GM19468 (cell line): ENCODE data around the gene ROGDI.

Experiments
- ATAC-seq: cut with Tn5 transposase; IDR thresholded peaks from one replicate; pipeline ENCODE4 v1.9.1; 2021; ENCODE audit warnings: mild to moderate bottlenecking, moderate library complexity, moderate number of reproducible peaks; ENCODE audit not compliant: unreplicated experiment; ENCODE audit errors: extremely low read depth

Gene ROGDI

GRCh38 chr16:4769306-4769638, 33.2 kb downstream of the ROGDI start:
- no peak for ATAC-seq

- ATAC-seq: no peak
Measured at GRCh38 chr16:4768549-4769305, 33.7 kb downstream of the ROGDI start.

- ATAC-seq: no peak
Measured at GRCh38 chr16:4767872-4768548, 34.4 kb downstream of the ROGDI start.

GRCh38 chr16:4766875-4767628, 35.4 kb downstream of the ROGDI start, which contains the start of gene ZNF500:
Gene ZNF500, minus strand, starts transcription at chr16:4767162. Its CDS starts 1,184 bp downstream, at chr16:4765978.
- ATAC-seq: peak; percentile 80

- no peak for ATAC-seq
Measured at GRCh38 chr16:4765511-4766474, 36.6 kb downstream of the ROGDI start.

GRCh38 chr16:4763791-4764190, 38.6 kb downstream of the ROGDI start:
- ATAC-seq: no peak

GRCh38 chr16:4762205-4762604, 40.2 kb downstream of the ROGDI start:
- no peak for ATAC-seq

- ATAC-seq: no peak
Measured at GRCh38 chr16:4760221-4760910, 42.1 kb downstream of the ROGDI start.

GRCh38 chr16:4755687-4756086, 46.7 kb downstream of the ROGDI start:
- no peak for ATAC-seq

- ATAC-seq: no peak
Measured at GRCh38 chr16:4754865-4755264, 47.6 kb downstream of the ROGDI start.

- no peak for ATAC-seq
Measured at GRCh38 chr16:4753227-4753626, 49.2 kb downstream of the ROGDI start.

GRCh38 chr16:4752351-4753100, 49.9 kb downstream of the ROGDI start:
- no peak for ATAC-seq

- ATAC-seq: no peak
Measured at GRCh38 chr16:4750896-4751295, 51.5 kb downstream of the ROGDI start.

GRCh38 chr16:4749700-4750257, 52.7 kb downstream of the ROGDI start:
- ATAC-seq: no peak

GRCh38 chr16:4748682-4749411, 53.6 kb downstream of the ROGDI start:
- ATAC-seq: no peak

- no peak for ATAC-seq
Measured at GRCh38 chr16:4747906-4748681, 54.3 kb downstream of the ROGDI start.

- ATAC-seq: no peak
Measured at GRCh38 chr16:4746991-4747574, 55.4 kb downstream of the ROGDI start.
